Measurements from ENCODE around the gene NDEL1. TPM values are rescaled to one million over a fixed set of nuclear protein-coding genes. Genes with fewer than 3 reads are reported as not detected.

NDEL1 gene
- total and polyA plus RNA-seq, 2 donors (not counting 3 experiments of a cell fraction or from before 2014, with no cell fraction given) = 60.0 to 87.4 TPM

- FAIRE-seq = no peak
- no TSS peak for BruUV-seq (replicated peaks)
- ChIA-PET CTCF (interaction anchor here (1.7 kb wide), 1 partner anchor 53 kb away, joined by 4 read pairs; no protein-coding TSS in a partner anchor), POLR2A (no interaction called here)
- intact Hi-C loops (cut with micrococcal nuclease) (no loop called here), dilution Hi-C loops (cut with MboI; ENCODE audit: extremely low pct_ligation_motif_present, low sequenced_read_pairs) (no loop called here)
- Histone ChIP-seq H3K9ac (replicated peaks; ENCODE audit: extremely low read depth, insufficient read depth, low read length) (no peak overlapping the region), H3K4me2 (ENCODE audit: insufficient read depth, low read length) (no peak overlapping the region), H3K9me3 (replicated peaks; ENCODE audit: control insufficient read depth, insufficient read depth, low read length) (no peaks in the 10 kb centered on the region), H4K20me1 (replicated peaks; ENCODE audit: control insufficient read depth, extremely low read depth, insufficient read depth, low read length) (no peaks in the 10 kb centered on the region), H2AFZ (ENCODE audit: low read depth, low read length) (no peak overlapping the region), H3K27me3 (ENCODE audit: control insufficient read depth in 2 of 2, insufficient read depth in 2 of 2, low read length in 2 of 2) (no peaks in the 10 kb centered on the region), H3K9me1 (replicated peaks; ENCODE audit: control insufficient read depth, extremely low read depth, insufficient read depth, low read length) (no peaks in the 10 kb centered on the region), H3K4me3 (replicated peaks in 1 of 3; ENCODE audit: insufficient read depth in 1 of 3, low read depth in 1 of 3, low read length in 3 of 3) (no peak overlapping the region), H3K27ac (ENCODE audit: insufficient read depth, low read depth, low read length) (no peak overlapping the region), H3K36me3 (ENCODE audit: control insufficient read depth in 2 of 2, extremely low read depth in 1 of 2, insufficient read depth in 2 of 2, low read length in 2 of 2) (peaks cover 14 to 38% of the 10 kb centered on the region in 2 experiments), H3K79me2 (ENCODE audit: control insufficient read depth, insufficient read depth, low read length) (peaks cover 42% of the 10 kb centered on the region), H3K4me1 (ENCODE audit: control insufficient read depth, extremely low read depth, insufficient read depth, low read length) (no peaks in the 10 kb centered on the region)
- TF ChIP-seq GATA2 (IDR thresholded peaks at IDR 0.05; ENCODE audit: insufficient read depth, insufficient read length, low read depth, low read length) (no peak), MAX (IDR thresholded peaks at IDR 0.05; ENCODE audit: insufficient read depth, insufficient read length) (no peak), JUN (IDR thresholded peaks at IDR 0.05; ENCODE audit: borderline replicate concordance, insufficient read depth, insufficient read length, low read depth) (no peak), EZH2 (IDR thresholded peaks at IDR 0.05; ENCODE audit: borderline replicate concordance, low read depth, low read length, severe bottlenecking) (no peak), MYC (IDR thresholded peaks at IDR 0.05; ENCODE audit: low read depth, low read length) (no peak), POLR2A (IDR thresholded peaks at IDR 0.05; ENCODE audit: low read depth, low read length) (no peak), CTCF (IDR thresholded peaks at IDR 0.05; ENCODE audit: extremely low read depth in 1 of 2, insufficient read depth in 1 of 2, low read depth in 1 of 2, low read length in 2 of 2) (no peak), FOS (IDR thresholded peaks at IDR 0.05; ENCODE audit: borderline replicate concordance, insufficient read depth, low read length) (no peak), POLR2AphosphoS5 (IDR thresholded peaks at IDR 0.05; ENCODE audit: insufficient read depth, low read depth, low read length) (no peak)
- no peak for DNase-seq (ENCODE audit: low read depth, low spot score)
Observed at GRCh38 chr17:8463099-8463498, 27.4 kb downstream of the NDEL1 start.
